ENCODE results near the gene CACNA2D1. TPM values are rescaled to one million over a fixed set of nuclear protein-coding genes. Genes with fewer than 3 reads are reported as not detected.

The CACNA2D1 gene
- under 0.01 and 0.11 TPM in 2 replicates for total RNA-seq

DNA sequence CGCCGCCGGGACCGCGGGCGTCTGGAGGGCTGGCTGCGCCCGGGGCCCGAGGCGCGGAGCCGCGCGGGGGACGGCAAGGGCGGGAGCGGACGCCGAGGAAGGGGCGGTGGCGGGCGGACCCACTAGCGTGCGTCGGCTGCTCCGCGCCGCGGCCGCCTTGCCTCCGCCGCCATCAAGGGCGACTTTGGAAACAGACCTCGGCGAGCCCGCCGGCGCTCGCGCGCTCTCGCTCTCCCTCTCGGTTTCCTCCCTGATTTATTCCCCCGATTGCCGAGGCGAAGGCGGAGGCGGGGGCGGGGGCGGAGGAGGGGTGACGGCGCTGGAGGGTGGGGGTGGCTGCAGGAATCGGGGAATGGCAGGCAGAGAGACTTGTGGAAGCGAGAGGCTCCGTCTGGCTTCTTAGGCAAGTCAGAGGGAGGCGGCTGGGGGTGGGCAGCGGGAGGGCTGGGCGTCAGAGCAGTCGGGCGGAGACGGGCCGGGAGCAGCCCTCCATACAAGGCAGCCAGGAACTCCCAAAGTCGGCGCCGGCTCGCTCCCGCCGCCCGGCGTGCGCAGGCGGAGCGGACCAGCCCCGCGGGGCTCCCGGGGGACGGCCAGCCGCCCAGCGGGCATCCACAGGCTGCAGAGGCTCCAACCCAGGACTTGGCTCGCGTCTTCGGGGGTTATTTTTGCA lies at the start of gene CACNA2D1:
CACNA2D1 (minus strand) TSS at position 231 of the 673 bp plus-strand sequence.

Measured in placental epithelial cell (primary cell).